Psoas muscle (tissue), 8 donors: ENCODE results near the gene MCOLN2. TPM values are rescaled to one million over a fixed set of nuclear protein-coding genes. Genes with fewer than 3 reads are reported as not detected.

ENCODE experiments used
- ATAC-seq, 4 donors: fragments of 200-7000 bp; cut with Tn5 transposase; one replicate each; pipeline ENCODE4 v1.9.1; 2020; ENCODE audit warnings: moderate library complexity in 3 of 4, mild to moderate bottlenecking in 2 of 4
- DNase-seq, 2 donors: peaks; one replicate each; pipeline ENCODE4 v3.0.0-alpha.2; 2020
- H3K27ac ChIP-seq: fragments of 200-600 bp; one replicate; pipeline ENCODE4 v1.8.0; 2022
- H3K27me3 ChIP-seq, 3 donors: fragments of 200-600 bp in 1 of 3; one replicate each; pipeline versions ENCODE4 v1.6.1 to v1.8.0; 2013 to 2022; ENCODE audit warnings: low read length in 2 of 3, mild to moderate bottlenecking in 2 of 3, moderate library complexity in 1 of 3; ENCODE audit not compliant: insufficient read depth in 3 of 3
- H3K36me3 ChIP-seq, 2 donors: fragments of 200-600 bp in 1 of 2; one replicate each; pipeline versions ENCODE4 v1.6.1 to v1.8.0; 2013 to 2022; ENCODE audit warnings: low read depth in 1 of 2, mild to moderate bottlenecking in 1 of 2, moderate library complexity in 1 of 2; ENCODE audit not compliant: insufficient read depth in 1 of 2
- H3K4me1 ChIP-seq: fragments of 200-600 bp; one replicate; pipeline ENCODE4 v1.8.0; 2022
- H3K4me3 ChIP-seq: fragments of 200-600 bp; one replicate; pipeline ENCODE4 v1.8.0; 2022; ENCODE audit warnings: mild to moderate bottlenecking
- H3K9me3 ChIP-seq: fragments of 200-600 bp; one replicate; pipeline ENCODE4 v1.8.0; 2022
- WGBS, 3 donors: extraction: QIAGEN DNeasy Blood & Tissue Kit; methylation state at CpG; one replicate each; pipeline versions ENCODE4 v1.1.6 to v1.1.7; 2013; 5-methylcytosine and 5-hydroxymethylcytosine counted together
- intact Hi-C, 2 donors: fragments of 100-400 bp; cut with DNase I; formaldehyde crosslinking; loops; one replicate each; pipeline versions ENCODE4 v1.11.0 to v1.14.2; 2022
- polyA plus RNA-seq, 3 donors: library from polyadenylated mRNA; stranded (reverse); fragments of 200-250 nt; gene quantifications; one replicate each; pipeline ENCODE4 v1.2.3, GENCODE V29; 2013
- total RNA-seq, 4 donors: library from RNA; stranded (reverse); fragmentation: NEBNext Ultra II Directional in 2 of 4; extraction: Animal tissue kit (Norgen Biotek cat#: 25700) in 2 of 4; gene quantifications; one replicate each; pipeline versions ENCODE4 v1.2.1 to v1.2.4, GENCODE V29; 2021 to 2023
- TF ChIP-seq, protein P1 (sequence below): fragments of 200-600 bp; IDR thresholded peaks from one replicate; pipeline ENCODE4 v1.8.0; 2022; ENCODE audit warnings: antibody characterized with exemption
- donor health status: healthy with polysubstance abuse.
- donor health status: DM: no; HTN: no; CAD: no; lungs with moderate emphysema.
- donor health status: Bipolar disorder and iron deficiency.
- donor health status: healthy.
- donor health status: DM: yes; HTN: yes; CAD: no.
- donor health status: DM: no; HTN: no; CAD: no.
- donor health status: DM: no; HTN: no; CAD: no.
- donor health status: DM: yes; HTN: yes; CAD: no.

The MCOLN2 gene
- total and polyA plus RNA-seq, 7 donors = 0.03 to 0.54 (median 0.14) TPM; not detected in 3

GRCh38 chr1:84896279-84896678 is 100.6 kb downstream of the MCOLN2 start:
- 40 to 50% (median 48%) methylated on average over 2 of the region's 2 CpGs for WGBS, 3 donors
- H3K4me3 ChIP-seq = no peak overlapping the region
- ATAC-seq = no peak
- H3K4me1 ChIP-seq = no peaks in the 10 kb centered on the region
- no peaks in the 10 kb centered on the region for H3K36me3 ChIP-seq
- H3K27ac ChIP-seq = no peak overlapping the region
- TF ChIP-seq, protein P1, sequence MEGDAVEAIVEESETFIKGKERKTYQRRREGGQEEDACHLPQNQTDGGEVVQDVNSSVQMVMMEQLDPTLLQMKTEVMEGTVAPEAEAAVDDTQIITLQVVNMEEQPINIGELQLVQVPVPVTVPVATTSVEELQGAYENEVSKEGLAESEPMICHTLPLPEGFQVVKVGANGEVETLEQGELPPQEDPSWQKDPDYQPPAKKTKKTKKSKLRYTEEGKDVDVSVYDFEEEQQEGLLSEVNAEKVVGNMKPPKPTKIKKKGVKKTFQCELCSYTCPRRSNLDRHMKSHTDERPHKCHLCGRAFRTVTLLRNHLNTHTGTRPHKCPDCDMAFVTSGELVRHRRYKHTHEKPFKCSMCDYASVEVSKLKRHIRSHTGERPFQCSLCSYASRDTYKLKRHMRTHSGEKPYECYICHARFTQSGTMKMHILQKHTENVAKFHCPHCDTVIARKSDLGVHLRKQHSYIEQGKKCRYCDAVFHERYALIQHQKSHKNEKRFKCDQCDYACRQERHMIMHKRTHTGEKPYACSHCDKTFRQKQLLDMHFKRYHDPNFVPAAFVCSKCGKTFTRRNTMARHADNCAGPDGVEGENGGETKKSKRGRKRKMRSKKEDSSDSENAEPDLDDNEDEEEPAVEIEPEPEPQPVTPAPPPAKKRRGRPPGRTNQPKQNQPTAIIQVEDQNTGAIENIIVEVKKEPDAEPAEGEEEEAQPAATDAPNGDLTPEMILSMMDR = no peak
- DNase-seq = no peak
- no peaks in the 10 kb centered on the region for H3K9me3 ChIP-seq
- H3K27me3 ChIP-seq = peaks cover 6 to 45% (median 9%) of the 10 kb centered on the region in 3 donors
- intact Hi-C loops = no loop called here

GRCh38 chr1:84892705-84893618 is 104.0 kb downstream of the MCOLN2 start, which contains the start of gene LPAR3:
Gene LPAR3, minus strand, starts transcription at chr1:84893206. Its CDS starts 27,086 bp downstream, at chr1:84866120.
- 0 to 1% (median 1%) methylated on average over 65 to 93 of the region's 93 CpGs for WGBS, 3 donors
- TF ChIP-seq, protein P1 = no peak
- DNase-seq (no peak), ATAC-seq (no peak)
- Histone ChIP-seq H3K9me3 (no peaks in the 10 kb centered on the region), H3K27ac (no peak within 1 kb of the TSS), H3K27me3 (peaks cover 6 to 45% (median 9%) of the 10 kb centered on the region in 3 donors), H3K4me1 (no peaks in the 10 kb centered on the region), H3K36me3 (no peaks in the 10 kb centered on the region), H3K4me3 (peak within 1 kb of the TSS; percentile 11)
- intact Hi-C loops = no loop called here

DNA sequence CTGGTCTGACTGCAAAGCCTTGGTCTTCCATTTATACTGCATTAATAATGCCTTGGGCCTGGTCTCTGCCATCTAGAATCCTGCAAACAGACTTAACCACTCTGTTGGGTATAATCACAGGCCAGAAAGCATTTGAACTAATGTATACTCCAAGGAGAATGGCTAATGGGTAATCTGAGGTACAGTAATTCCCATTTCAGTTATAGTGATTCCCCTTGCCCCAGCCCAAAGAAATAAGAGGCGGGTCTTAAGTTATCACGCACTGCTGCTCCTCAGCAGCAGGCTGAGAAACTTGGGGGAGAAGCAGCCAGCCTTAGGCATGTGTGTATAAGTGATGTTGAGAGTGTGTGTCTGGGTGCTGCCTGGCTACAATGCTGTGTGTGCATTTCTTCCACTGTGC is 106.3 kb downstream of the MCOLN2 start:
- no peaks in the 10 kb centered on the region for H3K4me1 ChIP-seq
- no peak overlapping the region for H3K27ac ChIP-seq
- no peaks in the 10 kb centered on the region for H3K9me3 ChIP-seq
- TF ChIP-seq, protein P1 = no peak
- intact Hi-C loops = no loop called here
- H3K4me3 ChIP-seq = no peak overlapping the region
- no peaks in the 10 kb centered on the region for H3K36me3 ChIP-seq
- DNase-seq = no peak
- H3K27me3 ChIP-seq = peaks cover 7 to 42% (median 9%) of the 10 kb centered on the region in 3 donors
- ATAC-seq = no peak
- 85 to 88% (median 85%) methylated on average over 2 of the region's 2 CpGs for WGBS, 3 donors

GRCh38 chr1:84889437-84889836 is 107.5 kb downstream of the MCOLN2 start:
- peaks cover 4 to 31% (median 8%) of the 10 kb centered on the region in 3 donors for H3K27me3 ChIP-seq
- H3K27ac ChIP-seq = no peak overlapping the region
- no peaks in the 10 kb centered on the region for H3K4me1 ChIP-seq
- intact Hi-C loops = no loop called here
- ATAC-seq = no peak
- H3K36me3 ChIP-seq = no peaks in the 10 kb centered on the region
- H3K9me3 ChIP-seq = no peaks in the 10 kb centered on the region
- DNase-seq = no peak
- no peak overlapping the region for H3K4me3 ChIP-seq
- WGBS, 3 donors = 55 to 62% (median 55%) methylated on average over 5 of the region's 5 CpGs
- TF ChIP-seq, protein P1 = no peak
